ENCODE results near the gene TMEM101. TPM values are rescaled to one million over a fixed set of nuclear protein-coding genes. Genes with fewer than 3 reads are reported as not detected.

TMEM101 gene
- total and polyA plus RNA-seq, 2 of the 13 experiments (the other 11 are each of a cell fraction or from before 2014, with no cell fraction given), result 72.0 to 100 TPM

DNA sequence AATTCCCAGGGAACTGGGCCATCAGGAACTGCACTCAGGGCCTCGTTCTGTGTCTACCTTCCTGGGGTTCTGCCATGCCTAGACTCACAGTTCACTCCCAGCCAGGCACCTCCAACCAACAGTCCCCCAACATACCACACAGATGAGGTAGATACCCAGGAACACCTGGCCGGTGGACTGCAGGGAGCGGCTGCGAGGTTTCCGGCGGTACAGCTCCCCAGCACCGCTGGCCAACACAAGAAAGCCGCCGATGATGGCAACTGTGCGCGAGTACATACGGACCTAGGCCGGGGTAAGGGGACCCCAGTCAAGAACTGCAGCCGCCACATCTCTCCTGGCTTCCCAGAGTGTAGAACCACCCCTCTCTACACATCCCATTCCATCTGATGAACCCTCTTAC, 1.9 kb downstream of the TMEM101 start (continued):
- TF ChIP-seq, protein P1, sequence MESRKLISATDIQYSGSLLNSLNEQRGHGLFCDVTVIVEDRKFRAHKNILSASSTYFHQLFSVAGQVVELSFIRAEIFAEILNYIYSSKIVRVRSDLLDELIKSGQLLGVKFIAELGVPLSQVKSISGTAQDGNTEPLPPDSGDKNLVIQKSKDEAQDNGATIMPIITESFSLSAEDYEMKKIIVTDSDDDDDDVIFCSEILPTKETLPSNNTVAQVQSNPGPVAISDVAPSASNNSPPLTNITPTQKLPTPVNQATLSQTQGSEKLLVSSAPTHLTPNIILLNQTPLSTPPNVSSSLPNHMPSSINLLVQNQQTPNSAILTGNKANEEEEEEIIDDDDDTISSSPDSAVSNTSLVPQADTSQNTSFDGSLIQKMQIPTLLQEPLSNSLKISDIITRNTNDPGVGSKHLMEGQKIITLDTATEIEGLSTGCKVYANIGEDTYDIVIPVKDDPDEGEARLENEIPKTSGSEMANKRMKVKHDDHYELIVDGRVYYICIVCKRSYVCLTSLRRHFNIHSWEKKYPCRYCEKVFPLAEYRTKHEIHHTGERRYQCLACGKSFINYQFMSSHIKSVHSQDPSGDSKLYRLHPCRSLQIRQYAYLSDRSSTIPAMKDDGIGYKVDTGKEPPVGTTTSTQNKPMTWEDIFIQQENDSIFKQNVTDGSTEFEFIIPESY (CRISPR knock-in tag; IDR thresholded peaks at IDR 0.05), result peak; percentile 66; the same call in 1 of the 2 replicates
- TF ChIP-seq HMGA1 (CRISPR knock-in tag; conservative IDR thresholded peaks at IDR 0.05), result no peak

DNA sequence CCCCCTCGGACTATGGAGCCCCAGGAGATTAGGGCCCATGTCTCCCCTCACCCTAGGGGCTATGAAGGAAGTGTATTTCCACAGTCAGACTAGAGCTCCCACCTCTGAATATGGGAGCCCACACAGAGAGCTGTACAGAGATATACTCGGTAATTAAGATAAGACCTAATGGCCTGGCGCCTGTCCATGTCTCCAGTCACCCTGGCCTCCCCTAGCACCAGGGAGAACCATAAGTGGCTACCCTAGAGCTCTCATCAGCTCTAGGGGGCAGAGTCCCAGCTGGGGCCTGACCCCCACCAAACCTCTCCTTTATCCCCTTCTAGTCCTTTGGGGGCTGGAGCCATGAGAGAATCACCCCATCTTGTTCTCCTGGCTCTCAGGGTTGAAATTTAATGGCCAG, 2.4 kb downstream of the TMEM101 start:
- Histone ChIP-seq H3K9me3 (ENCODE audit: low read length) (no peaks in the 10 kb centered on the region), H3K27ac (ENCODE audit: extremely low read length, insufficient read depth, low read length) (no peak overlapping the region), H2AFZ (ENCODE audit: low read length) (no peak overlapping the region), H3K27me3 (ENCODE audit: control insufficient read depth in 1 of 2, insufficient read depth in 2 of 2, low read length in 2 of 2) (no peaks in the 10 kb centered on the region; a peak in 1 of 5 replicates), H4K20me1 (ENCODE audit: insufficient read depth, low read length) (no peaks in the 10 kb centered on the region), H3K4me3 (replicated peaks in 1 of 3; ENCODE audit: insufficient read depth in 1 of 3, low read depth in 2 of 3, low read length in 3 of 3) (no peak overlapping the region), H3K36me3 (replicated peaks in 1 of 2; ENCODE audit: control insufficient read depth in 1 of 2, insufficient read depth in 2 of 2, low read length in 2 of 2) (peaks cover 3 to 17% of the 10 kb centered on the region in 2 experiments; a peak in 3 of 5 replicates), H3K4me2 (ENCODE audit: low read depth, low read length) (no peak overlapping the region), H3K9ac (ENCODE audit: insufficient read depth, low read depth, low read length) (no peak overlapping the region), H3K4me1 (ENCODE audit: insufficient read depth, low read length) (peaks cover 40% of the 10 kb centered on the region), H3K79me2 (ENCODE audit: insufficient read depth, low read length) (peaks cover 8% of the 10 kb centered on the region)
- intact Hi-C loops (cut with micrococcal nuclease; ENCODE audit: unreplicated experiment) (no loop called here), in situ Hi-C loops (cut with HindIII; ENCODE audit: extremely low pct_ligation_motif_present, low pct_unique_long_range_greater_than_20kb) (no loop called here)
- ChIA-PET POLR2A (interaction anchor here (0.8 to 1.5 kb wide), 4 partner anchors 10 to 54 kb away, joined by 3 to 5 read pairs (median 4); partner anchors contain the start of gene LSM12), CTCF (ENCODE audit: low intra/inter-chr PET ratio, low total read pairs) (no interaction called here)
- no peak for ATAC-seq
- no TSS peak for BruUV-seq (replicated peaks)
- FAIRE-seq, result no peak
- TF ChIP-seq RBFOX2 (IDR thresholded peaks at IDR 0.05; ENCODE audit: low read depth, low read length), result no peak
- DNase-seq (ENCODE audit: low spot score), result no peak
- 91% methylated on average over 3 of the region's 3 CpGs for WGBS (ENCODE audit: low lambda C conversion rate)

DNA sequence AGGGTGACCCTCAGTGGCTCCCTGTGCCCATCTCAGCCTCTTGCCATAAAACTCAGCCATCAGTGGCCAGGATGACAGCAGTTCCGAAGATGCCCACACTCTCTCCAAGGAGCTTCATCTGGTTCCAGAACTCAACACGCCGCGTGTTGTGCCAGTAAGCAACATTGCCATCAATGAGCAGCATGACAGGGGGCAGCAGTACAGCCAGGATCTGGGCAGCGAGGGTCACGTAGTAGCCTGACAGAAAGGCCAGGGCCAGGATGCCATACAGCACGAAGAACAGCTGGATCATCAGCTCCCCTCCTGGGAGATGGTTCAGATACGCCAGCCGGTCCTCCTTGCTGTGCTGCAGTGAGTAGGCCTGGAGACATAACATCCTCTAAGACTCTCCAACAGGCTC, 2.9 kb downstream of the TMEM101 start:
- Histone ChIP-seq H3K4me2 (ENCODE audit: low read depth, low read length) (no peak overlapping the region), H3K79me2 (ENCODE audit: insufficient read depth, low read length) (peaks cover 8% of the 10 kb centered on the region), H3K9me3 (ENCODE audit: low read length) (no peaks in the 10 kb centered on the region), H3K27me3 (ENCODE audit: control insufficient read depth in 1 of 2, insufficient read depth in 2 of 2, low read length in 2 of 2) (no peaks in the 10 kb centered on the region; a peak in 1 of 5 replicates), H3K27ac (ENCODE audit: extremely low read length, insufficient read depth, low read length) (no peak overlapping the region), H3K4me3 (replicated peaks in 1 of 3; ENCODE audit: insufficient read depth in 1 of 3, low read depth in 2 of 3, low read length in 3 of 3) (no peak overlapping the region), H3K4me1 (ENCODE audit: insufficient read depth, low read length) (peaks cover 40% of the 10 kb centered on the region), H3K36me3 (replicated peaks in 1 of 2; ENCODE audit: control insufficient read depth in 1 of 2, insufficient read depth in 2 of 2, low read length in 2 of 2) (peaks cover 3 to 17% of the 10 kb centered on the region in 2 experiments; a peak in 3 of 5 replicates), H3K9ac (ENCODE audit: insufficient read depth, low read depth, low read length) (no peak overlapping the region), H4K20me1 (ENCODE audit: insufficient read depth, low read length) (no peaks in the 10 kb centered on the region), H2AFZ (ENCODE audit: low read length) (no peak overlapping the region)
- in situ Hi-C loops (cut with HindIII; ENCODE audit: extremely low pct_ligation_motif_present, low pct_unique_long_range_greater_than_20kb) (no loop called here), intact Hi-C loops (cut with micrococcal nuclease; ENCODE audit: unreplicated experiment) (no loop called here)
- TF ChIP-seq, protein P2, sequence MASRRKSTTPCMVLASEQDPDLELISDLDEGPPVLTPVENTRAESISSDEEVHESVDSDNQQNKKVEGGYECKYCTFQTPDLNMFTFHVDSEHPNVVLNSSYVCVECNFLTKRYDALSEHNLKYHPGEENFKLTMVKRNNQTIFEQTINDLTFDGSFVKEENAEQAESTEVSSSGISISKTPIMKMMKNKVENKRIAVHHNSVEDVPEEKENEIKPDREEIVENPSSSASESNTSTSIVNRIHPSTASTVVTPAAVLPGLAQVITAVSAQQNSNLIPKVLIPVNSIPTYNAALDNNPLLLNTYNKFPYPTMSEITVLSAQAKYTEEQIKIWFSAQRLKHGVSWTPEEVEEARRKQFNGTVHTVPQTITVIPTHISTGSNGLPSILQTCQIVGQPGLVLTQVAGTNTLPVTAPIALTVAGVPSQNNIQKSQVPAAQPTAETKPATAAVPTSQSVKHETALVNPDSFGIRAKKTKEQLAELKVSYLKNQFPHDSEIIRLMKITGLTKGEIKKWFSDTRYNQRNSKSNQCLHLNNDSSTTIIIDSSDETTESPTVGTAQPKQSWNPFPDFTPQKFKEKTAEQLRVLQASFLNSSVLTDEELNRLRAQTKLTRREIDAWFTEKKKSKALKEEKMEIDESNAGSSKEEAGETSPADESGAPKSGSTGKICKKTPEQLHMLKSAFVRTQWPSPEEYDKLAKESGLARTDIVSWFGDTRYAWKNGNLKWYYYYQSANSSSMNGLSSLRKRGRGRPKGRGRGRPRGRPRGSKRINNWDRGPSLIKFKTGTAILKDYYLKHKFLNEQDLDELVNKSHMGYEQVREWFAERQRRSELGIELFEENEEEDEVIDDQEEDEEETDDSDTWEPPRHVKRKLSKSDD (CRISPR knock-in tag; IDR thresholded peaks at IDR 0.05; ENCODE audit: low read depth), result no peak
- TF ChIP-seq SRSF1 (optimal IDR thresholded peaks at IDR 0.05; ENCODE audit: low read depth, low read length), result no peak
- ChIA-PET POLR2A (interaction anchor here (0.8 to 3.0 kb wide), 3 partner anchors 10 to 54 kb away, joined by 3 to 17 read pairs (median 5); partner anchors contain the start of gene LSM12), CTCF (ENCODE audit: low intra/inter-chr PET ratio, low total read pairs) (no interaction called here)
- ATAC-seq (no peak), FAIRE-seq (no peak), DNase-seq (ENCODE audit: low spot score) (no peak)
- WGBS (ENCODE audit: low lambda C conversion rate), result 100% methylated on average over 4 of the region's 9 CpGs
- no TSS peak for BruUV-seq (replicated peaks)

Measured in HepG2 (cell line).